GM18909 (cell line): ENCODE data around the gene GULP1.
A peak's percentile ranks its signal among the peaks of the same experiment; 100 is the strongest.
"Not testable (repeated sequence)": the region's sequence is repeated elsewhere in the genome, so short reads cannot be mapped to it uniquely, and the experiment has no call there.

Experiments used
- ATAC-seq: cut with Tn5 transposase; IDR thresholded peaks from one replicate; pipeline ENCODE4 v1.9.1; 2021; ENCODE audit warnings: mild to moderate bottlenecking; ENCODE audit not compliant: unreplicated experiment, poor library complexity

Gene GULP1

GRCh38 chr2:188452084-188452483 is 160.4 kb downstream of the GULP1 start:
- ATAC-seq = no peak

DNA sequence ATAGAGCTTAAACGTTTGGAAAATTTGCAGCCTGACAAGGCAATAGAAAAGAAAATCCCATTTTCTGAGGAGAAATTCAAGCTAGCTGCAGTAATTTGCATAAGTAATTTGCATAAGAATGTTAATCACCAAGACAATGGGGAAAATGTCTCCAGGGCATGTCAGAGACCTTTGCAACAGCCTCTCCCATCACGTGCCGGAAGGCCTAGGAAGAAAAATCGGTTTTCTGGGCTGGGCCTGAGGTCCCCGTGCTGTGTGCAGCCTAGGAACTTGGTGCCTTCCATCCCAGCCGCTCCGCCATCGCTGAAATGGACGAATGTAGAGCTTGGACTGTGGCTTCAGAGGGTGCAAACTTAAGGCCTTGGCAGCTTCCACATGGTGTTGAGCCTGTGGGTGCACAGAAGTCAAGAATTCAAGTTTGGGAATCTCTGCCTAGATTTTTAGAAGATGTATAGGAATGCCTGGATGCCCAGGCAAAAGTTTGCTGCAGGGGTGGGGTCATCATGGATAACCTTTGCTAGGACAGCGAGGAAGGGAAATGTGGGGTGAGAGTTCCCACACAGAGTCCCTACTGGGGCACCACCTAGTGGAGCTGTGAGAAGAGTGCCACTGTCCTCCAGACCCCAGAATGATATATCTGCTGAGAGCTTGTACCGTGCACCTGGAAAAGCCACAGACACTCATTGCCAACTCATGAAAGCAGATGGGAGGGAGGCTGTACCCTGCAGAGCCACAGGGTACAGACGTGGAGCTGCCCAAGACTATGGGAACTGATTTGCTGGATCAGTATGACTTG is 164.6 kb downstream of the GULP1 start:
- no peak for ATAC-seq

DNA sequence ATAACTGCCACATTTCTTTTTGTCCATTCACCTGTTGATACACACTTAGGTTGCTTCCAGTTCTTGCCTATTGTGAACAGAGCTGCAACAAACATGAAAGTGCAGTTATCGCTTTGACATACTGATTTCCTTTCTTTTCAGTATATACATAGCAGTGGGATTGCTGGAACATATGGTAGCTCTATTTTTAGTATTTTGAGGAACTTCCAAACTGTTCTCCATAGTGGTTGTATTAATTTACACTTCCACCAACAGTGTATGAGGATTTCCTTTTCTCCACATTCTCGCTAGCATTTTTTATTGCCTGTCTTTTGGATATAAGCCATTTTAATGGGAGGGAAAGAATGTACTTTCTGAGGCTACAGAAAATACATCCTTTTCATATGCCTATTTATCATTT is 167.4 kb downstream of the GULP1 start:
- no peak for ATAC-seq

DNA sequence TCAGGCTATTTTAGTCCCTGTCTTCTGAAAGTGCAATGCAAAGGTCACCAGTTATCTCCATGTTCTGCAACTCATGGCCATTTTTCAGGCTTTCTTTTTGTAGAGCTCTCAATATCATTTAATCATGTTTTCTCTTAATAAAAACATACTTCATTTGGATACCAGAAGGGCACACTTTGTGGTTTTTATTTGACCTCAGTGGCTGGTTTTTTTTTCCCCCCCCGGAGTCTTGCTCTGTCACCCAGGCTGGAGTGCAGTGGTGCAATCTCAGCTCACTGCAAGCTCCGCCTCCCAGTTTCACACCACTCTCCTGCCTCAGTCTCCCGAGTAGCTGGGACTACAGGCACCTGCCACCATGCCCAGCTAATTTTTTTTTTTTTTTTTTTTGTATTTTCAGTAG is 174.4 kb downstream of the GULP1 start:
- not testable (repeated sequence) for ATAC-seq

- no peak for ATAC-seq
Observed at GRCh38 chr2:188466761-188467160, 175.1 kb downstream of the GULP1 start.

- no peak for ATAC-seq
Observed at GRCh38 chr2:188471166-188471565, 179.5 kb downstream of the GULP1 start.

- no peak for ATAC-seq
Observed at GRCh38 chr2:188473306-188473705, 181.6 kb downstream of the GULP1 start.

DNA sequence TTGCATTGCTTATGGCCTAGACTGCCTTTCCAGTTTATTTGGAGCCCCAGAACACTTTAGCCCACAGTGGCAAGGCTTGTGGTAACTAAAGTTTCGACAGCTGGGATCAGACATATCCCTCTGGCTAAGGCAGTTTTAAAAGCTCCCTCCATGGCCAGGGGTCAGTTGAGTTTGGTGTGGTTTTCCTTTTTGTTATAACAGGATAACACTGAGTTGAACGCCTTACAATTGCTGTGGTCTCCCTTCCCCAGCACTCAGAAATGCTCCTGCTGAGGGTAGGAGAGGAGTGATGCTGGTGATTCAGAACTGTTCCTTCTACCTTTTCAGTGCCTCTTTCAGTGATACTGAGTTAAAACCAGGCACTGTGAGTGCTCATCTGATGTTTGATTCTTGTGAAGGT is 182.6 kb downstream of the GULP1 start:
- no peak for ATAC-seq

GRCh38 chr2:188475945-188476344 is 184.3 kb downstream of the GULP1 start:
- peak; percentile 59 for ATAC-seq

DNA sequence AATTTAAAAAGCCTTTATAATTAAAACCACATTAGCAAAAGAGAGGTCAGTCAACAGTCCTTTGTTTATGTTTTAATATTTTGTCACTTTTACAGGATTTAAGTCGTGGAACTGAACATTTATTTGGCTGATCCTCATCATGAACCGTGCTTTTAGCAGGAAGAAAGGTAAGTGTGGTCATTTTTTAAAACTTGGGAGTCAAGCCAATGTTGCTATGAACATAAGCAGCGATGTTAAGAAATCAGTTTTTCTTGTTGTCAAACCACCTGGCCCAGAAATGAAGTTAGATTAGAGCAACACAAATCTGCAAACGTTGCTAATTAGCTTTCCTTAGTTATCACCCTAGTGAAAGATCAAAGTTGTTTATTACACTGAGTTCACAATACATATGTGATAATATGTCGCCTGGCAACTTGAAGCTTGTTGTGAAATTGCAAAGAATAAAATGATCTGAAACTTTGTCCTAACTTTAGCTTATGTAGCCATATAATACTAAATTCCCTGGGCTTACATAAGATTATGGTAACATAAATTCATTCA is 186.0 kb downstream of the GULP1 start:
- no peak for ATAC-seq

GRCh38 chr2:188478724-188479123 is 187.1 kb downstream of the GULP1 start:
- peak; percentile 93 for ATAC-seq

- no peak for ATAC-seq
Observed at GRCh38 chr2:188481474-188481873, 189.8 kb downstream of the GULP1 start.

GRCh38 chr2:188485496-188485895 is 193.8 kb downstream of the GULP1 start:
- no peak for ATAC-seq

DNA sequence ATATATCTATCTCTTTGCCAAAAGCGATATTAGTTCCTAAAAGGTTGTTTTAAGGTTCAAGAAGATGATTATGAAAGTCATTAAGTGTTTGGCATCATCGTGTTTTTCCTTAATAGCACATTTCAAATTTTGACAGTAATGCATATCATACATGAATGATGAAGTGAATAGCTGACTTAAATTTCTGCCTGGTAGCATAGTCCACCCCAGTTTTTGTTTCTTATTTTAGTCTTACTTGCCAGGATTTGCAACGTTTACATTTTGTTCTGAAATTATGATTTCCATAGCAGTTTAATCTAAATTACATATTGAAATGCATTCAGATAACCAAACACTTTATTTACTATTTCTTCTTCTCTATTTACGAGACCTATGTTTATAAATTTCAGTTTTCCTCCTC is 201.1 kb downstream of the GULP1 start:
- ATAC-seq = no peak

DNA sequence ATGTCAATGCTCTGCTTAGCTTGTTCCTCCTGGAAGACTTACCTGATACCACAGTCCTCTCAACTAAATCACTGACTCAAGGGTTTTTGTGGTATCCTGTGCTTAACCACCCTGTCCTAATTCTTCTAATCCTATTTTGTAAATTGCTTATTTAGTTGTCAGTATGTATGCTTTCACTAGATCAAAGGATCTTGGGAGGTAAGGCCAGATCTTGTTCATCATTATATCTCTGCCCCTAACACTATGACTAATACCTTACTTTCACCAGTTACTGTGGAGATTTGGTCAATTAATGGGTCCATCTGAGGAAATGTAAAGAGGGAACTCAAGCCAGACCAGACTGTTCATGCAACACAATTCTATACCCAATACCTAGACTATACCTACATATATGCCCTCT is 203.2 kb downstream of the GULP1 start:
- ATAC-seq = no peak

GRCh38 chr2:188495969-188496431 is 204.3 kb downstream of the GULP1 start:
- no peak for ATAC-seq

- ATAC-seq = no peak
Observed at GRCh38 chr2:188497726-188498125, 206.1 kb downstream of the GULP1 start.

GRCh38 chr2:188503975-188504374 is 212.3 kb downstream of the GULP1 start:
- no peak for ATAC-seq

GRCh38 chr2:188506843-188507242 is 215.2 kb downstream of the GULP1 start:
- no peak for ATAC-seq

GRCh38 chr2:188511346-188511745 is 219.7 kb downstream of the GULP1 start:
- ATAC-seq = no peak

DNA sequence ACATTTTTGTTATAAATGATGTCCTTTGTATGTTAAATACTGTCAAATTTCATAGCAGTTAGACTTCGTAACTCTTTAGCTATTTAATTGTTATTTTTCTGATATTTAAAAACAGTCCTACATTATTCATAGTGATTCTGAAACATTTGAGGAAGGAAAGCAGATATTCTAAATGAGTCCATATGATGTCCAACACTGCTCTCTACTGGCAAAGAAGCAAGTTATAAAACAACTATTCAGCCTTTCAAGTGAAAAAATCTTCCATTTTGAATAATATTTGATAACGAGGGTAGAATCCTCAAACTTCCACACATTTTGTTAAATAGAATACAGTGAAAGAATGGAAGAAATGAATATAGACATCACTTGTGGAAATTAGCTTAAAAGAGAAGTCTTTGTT is 220.8 kb downstream of the GULP1 start:
- peak; percentile 73 for ATAC-seq

DNA sequence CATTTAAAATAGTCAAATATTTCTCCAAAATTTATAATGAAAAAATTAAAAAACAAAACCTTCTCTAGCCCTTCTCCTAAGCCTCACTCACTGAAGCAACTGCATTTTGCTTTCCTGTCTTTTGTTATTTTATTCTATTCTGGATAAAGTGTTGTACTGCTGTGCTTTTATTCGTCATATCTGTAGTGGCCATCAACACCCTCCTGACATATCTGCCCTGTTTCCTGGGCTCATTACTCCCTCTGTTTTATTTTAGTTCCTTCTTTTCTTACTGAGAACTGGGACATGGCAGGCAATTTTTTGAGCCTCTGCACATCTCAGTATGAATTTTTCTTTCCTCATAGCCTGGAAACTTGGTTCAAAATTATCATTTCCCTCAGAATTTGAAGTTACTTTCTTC is 224.2 kb downstream of the GULP1 start:
- ATAC-seq = no peak
